NCI-H1417 (cell line): ENCODE results near the gene WNK2.
"Not testable (repeated sequence)": the region's sequence is repeated elsewhere in the genome, so short reads cannot be mapped to it uniquely, and the experiment has no call there.

ENCODE experiments used
- DNase-seq, 3 experiments: peaks; one replicate each; lab custom pipeline; 2025; lab: John Stamatoyannopoulos, UW

WNK2 gene

DNA sequence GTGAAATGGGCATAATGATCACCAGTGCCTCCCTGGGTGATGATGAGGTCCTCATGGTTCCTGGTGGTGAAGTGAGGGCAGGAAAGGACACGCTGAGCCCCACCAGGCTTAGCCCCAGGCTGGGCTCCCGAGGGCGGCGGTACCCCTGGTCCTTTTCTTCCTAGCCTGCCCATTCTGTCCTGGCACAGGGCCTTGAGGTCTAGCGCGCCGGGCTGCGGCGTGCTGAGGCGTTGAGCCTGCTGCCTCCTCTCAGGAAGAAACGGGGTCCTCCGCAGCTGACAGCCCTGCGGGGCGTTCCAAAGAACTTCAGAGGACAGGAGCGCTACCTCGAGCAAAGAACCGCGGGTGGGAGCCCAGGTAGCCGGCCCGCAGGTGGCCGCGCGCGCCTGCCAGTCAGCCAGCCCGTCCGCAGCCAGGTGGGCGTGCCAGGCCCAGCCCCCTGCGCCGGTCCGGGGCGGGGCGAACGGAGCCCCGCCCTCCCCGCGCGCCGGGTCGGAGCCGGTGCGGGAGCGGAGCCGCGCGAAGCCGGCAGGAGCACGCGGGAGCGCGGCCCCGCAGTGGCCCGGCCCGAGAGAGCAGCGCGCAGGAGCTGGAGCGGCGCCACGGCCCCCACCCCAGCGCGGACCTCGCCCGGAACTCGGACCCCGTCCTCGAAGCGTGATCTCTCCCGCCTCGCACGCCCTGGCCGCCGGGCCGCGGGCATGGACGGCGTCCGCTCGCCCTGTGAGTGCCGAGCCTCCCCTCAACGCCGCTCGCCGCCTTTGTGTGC lies at the start of gene WNK2:
WNK2 (plus strand) TSS at position 477 of the 769 bp plus-strand sequence. CDS start 791 bp downstream, outside the sequence.
- DNase-seq, result peak; percentile 45 to 92 (median 86)

- no peak for DNase-seq
Observed at GRCh38 chr9:93134740-93135444, 49.0 kb upstream of the WNK2 start.

- DNase-seq, result no peak
Observed at GRCh38 chr9:93136011-93136440, 47.9 kb upstream of the WNK2 start.

DNA sequence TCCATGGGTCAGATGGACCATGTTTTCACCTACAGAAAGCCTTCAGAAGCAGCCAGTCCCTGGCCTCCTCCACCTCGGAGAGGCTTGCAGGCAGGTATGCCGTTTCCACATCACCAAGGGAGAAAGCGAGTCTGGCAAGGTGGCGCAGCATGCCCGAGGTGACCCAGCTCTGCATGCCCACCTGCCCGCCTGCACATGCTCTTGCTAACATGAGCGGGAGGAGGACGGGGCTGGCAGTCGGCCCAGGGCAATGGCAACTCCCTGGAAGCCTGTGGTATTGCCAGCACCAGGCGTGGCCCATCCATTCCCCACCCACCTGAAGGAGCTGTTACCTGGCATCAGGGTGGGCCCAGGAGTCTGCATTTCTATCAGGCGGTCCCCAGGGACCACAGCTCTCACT lies 46.6 kb upstream of the WNK2 start:
- DNase-seq, result no peak

DNA sequence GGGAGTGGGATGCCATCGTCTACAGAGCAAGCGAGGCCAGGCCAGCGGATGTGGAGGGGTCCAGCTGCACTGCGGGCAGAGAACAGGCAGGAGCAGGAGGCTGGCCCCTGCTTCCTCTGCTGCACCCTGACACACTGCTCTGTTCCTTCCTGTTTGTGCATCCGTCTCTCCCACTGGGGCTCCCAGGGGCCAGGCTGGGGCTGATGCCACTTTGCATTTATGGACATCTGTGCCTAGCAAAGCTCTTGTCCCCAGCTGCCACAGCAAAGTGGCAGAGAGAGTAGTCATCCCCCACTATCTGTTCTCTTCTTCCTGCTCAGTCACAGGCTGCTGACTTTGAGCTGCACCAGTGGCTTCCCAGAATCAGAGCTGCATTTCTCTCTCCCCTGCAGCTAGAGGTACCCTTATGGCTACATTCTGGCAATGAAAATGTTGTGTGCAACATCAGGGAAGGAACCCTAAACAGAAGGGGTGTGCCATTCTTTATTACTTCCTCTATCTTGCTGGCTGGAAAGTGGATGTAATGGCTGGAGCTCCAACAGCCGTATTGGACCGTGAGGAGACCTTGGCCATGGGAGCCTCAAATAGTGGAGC lies 45.7 kb upstream of the WNK2 start:
- no peak for DNase-seq

DNA sequence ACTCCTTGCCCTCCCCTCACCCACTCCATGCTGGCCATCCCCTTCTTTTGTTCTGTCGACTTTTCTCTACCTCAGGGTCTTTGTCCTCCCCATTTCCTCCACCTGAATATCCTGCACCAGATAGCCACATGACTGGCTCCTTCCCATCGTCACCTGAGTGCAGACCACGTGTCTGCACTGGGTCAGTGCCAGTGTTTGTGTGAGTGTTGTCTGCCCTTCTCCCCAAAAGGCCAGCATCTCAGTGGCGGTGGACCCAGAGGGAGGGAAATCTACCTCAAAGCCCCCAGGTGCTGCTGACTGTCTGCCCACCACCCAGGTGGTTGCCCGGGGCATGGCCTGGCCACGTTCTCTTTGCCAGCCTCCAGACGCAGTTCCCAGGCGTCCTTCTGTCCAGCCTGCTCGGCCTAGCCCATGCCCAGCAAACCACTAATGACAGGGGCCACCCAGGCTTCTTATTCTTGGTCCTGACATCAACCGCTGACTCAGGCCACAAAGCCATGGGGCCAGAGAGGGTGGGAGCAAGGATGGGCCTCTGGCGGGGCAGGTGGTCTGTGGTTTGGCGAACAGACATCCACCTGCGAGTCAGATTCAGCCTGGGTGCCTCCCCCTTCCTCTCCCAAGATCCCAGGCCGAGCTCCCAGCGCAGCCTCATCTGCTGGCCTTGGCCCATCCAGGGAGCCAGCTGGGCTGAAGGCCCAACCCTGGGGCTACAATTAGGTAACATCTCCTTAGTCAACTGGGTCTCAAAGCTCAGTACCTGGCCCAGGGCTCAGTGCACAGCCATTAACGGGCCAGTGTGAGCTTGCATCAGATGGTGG lies 44.4 kb upstream of the WNK2 start:
- no peak for DNase-seq

- DNase-seq, result no peak
Observed at GRCh38 chr9:93141771-93142483, 42.0 kb upstream of the WNK2 start.

DNA sequence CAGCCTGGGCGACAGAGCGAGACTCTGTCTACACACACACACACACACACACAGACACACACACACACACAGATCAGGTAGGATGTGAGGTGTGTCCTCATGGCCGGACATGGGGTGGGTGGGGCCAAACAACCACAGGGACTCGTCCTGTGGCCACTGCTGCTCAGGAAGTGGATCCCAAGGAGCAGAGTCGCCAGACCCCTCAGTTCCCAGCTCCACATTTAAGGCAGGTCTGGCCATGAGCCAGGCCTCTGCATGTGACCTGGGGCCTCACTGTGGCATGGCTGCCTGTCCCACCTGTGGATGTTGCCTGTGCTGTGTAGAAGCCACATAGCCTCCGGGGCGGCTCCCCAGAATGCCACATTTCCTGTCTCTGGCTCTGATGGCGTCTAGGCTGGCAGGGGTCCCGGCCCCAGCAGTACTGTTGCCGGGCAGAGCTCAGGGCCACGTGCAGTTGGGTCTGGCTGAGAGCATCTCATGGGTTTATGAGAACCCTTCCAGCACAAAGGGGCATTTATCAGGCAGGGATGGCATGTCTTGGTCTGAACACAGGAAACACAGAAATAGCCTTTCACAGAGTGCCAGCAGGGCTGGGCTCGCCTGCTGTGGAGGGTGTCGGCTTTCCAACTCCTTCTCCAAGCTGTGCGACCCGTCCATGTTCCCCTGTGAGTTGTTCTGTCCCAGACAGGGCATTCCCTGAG lies 40.0 kb upstream of the WNK2 start:
- no peak for DNase-seq

GRCh38 chr9:93146696-93147095 lies 37.2 kb upstream of the WNK2 start:
- DNase-seq, result not testable (repeated sequence)

- DNase-seq, result no peak
Observed at GRCh38 chr9:93147632-93148031, 36.3 kb upstream of the WNK2 start.

DNA sequence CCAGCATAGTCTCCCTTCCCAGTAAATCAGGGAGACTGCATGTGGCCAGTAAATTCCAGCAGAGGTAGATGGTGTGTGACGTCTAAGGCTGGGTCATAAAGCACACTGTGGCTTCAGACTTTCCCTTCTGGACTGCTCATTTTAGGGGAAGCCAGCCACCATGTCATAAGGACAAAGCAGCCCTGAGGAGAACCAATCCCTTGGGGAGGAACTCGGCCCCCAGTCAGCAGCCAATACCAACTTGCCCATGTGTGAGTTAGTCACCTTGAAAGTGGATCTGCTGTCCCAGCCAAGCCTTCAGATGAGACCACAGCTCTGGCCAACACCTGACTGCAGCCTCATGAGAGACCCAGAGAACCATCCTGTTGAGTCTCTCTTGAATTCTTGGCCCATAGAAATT lies 35.2 kb upstream of the WNK2 start:
- DNase-seq, result no peak

GRCh38 chr9:93149361-93149760 lies 34.6 kb upstream of the WNK2 start:
- no peak for DNase-seq

DNA sequence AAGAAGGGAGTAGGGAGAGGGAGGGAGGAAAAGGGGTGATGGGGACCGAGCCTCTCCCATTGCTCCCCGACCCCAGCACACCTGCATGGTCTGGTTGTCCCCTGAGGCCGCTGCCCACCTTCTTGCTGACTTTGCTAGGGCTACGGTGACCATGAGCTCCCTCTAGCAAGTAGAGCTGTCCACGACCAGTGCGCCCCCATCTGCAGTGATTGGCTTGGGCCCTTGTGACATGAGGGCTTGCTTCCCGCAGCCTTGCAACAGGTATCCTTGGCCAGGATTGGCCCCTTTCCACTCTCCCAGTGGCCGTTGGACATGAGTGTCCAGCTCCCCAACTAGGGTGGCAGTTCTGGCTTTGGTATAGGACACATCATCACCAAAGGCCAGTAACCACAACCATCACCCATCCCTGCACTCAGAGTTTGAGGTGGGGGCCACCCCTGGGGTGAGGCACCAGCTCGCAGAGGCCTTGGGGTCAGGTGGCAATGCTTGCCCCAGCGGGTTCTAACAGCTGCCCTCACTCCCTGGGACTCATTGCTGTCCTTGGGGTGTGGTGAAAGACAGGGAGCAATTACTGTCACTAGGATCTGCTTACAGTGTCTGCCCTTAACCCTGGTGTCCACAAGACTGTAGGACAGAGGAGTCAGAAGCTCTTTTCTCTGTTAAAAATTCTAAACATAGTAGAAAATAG lies 32.7 kb upstream of the WNK2 start:
- DNase-seq, result no peak

DNA sequence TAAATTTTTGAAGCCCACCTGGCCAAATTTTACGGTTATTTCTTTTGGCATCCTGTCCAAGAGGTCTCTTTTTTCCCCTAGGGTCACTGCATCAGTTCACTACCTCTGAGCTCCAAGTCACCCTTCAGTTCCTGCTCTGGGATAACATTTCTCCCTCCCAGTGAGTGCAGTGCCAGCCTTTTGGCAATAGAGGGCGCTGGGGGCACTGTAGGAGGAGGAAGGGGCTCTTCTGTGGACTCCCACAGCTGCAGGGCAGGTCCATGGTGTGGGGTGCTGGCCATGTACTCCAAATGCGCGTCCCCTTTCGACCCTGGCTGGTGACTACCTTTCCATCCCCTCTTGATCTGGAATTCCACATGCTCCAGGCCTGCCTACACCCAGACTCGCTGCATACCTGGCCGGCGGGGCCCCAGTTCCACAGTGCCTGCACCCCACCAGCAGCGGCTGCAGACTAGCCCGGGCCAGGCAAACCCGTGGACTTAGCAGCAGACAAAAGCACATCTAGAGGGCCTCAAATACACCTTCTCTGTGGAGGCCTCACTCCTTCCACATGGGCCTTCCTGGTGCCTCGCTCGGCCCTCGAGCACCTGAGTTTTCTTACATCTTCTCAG lies 29.5 kb upstream of the WNK2 start:
- peak; percentile 4 to 60 (median 31) for DNase-seq

DNA sequence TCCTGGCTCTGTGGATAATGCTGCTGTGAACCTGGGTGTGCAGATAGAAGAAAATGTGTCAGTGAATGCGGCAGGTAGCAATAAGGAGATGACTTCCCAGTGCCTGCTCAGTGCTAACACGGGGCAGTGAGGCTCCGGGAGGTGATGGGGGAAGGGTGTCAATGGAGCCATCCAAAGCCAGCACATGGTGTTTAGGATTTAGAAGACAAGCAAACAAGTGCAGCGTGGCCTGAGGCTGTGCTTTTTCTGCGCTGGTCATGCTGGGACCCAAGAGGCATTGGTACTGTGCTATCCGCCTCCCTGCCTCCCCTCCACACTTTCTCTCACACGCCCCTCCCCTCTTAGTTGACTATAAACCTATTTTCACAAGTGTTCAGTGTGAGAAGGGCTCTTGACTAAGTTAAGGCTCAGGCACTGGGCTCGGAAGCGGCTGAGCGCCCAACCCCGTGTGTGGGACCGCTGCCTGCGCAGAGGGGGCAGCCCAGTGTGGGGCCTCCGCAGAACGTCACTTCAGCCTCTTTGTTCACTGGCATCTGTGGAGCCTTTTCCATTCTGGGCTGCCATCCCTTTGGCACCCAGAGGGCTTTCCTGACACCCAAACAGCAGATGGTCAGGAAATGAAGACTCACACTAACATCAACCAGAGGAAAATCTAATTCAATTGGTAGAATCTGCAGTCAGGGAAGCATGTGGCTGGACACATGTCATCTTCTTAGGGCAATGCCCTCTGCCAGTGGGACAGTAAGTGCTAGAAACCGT lies 28.0 kb upstream of the WNK2 start:
- peak in 1 of 3 experiments; percentile 5 for DNase-seq

DNA sequence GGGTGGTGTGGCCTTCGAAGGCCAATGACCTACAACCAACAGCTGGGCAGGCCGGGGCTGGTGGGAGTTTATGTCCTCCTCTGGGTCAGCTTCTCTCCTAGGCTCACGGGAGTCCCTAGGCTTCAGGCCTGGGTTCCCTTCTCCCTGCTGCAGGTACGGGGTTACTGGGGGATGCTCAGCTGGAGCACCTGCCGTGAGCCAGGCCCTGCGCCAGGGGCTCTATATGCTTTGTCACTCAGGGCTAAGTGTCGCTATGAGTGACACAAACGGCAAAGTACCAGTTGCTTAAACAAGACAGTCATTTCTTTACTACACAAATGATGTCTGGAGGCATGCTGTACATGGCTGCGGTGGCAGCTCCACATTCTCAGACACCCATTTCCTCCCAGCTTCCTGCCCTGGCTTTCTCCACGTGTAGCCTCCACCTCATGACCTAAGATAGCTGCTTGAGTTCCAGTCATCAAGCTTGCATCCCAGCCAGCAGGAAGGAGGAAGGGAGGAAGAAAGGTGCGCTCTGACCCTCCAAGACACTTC lies 27.4 kb upstream of the WNK2 start:
- no peak for DNase-seq

GRCh38 chr9:93159601-93160471 lies 24.1 kb upstream of the WNK2 start:
- DNase-seq, result peak; percentile 64 to 87 (median 75)
